OCI-LY3 (cell line): ENCODE data around the gene UNC5C.

ENCODE experiments used
- H2AFZ ChIP-seq: fragments of 200-600, 300-600 bp; shearing (Covaris generic); 2 replicates; pipeline ENCODE4 v1.6.0; 2014; ENCODE audit warnings: antibody characterized with exemption, low read depth, low read length
- H3K27ac ChIP-seq: fragments of 200-600, 300-600 bp; sonication (generic); 2 replicates; pipeline ENCODE4 v1.5.1; 2014; ENCODE audit warnings: mild to moderate bottlenecking, low read length, moderate library complexity, mixed read lengths
- H3K27me3 ChIP-seq: fragments of 200-600, 300-600 bp; sonication (generic); 2 replicates; pipeline ENCODE4 v1.6.1; 2014; ENCODE audit warnings: low read depth, low read length, mixed read lengths
- H3K36me3 ChIP-seq: fragments of 200-600, 300-600 bp; sonication (generic); replicated peaks from 2 replicates; pipeline ENCODE3; 2014; ENCODE audit warnings: low read depth, low read length, mixed read lengths
- H3K4me1 ChIP-seq: fragments of 300-600, 200-600 bp; sonication (generic); 2 replicates; pipeline ENCODE4 v1.6.1; 2014; ENCODE audit warnings: low read length, mixed read lengths
- H3K4me2 ChIP-seq: fragments of 200-600, 300-600 bp; sonication (generic); 2 replicates; pipeline ENCODE4 v1.6.1; 2014; ENCODE audit warnings: low read length, mixed read lengths
- H3K4me3 ChIP-seq: fragments of 300-600, 200-600 bp; sonication (generic); 2 replicates; pipeline ENCODE4 v1.5.1; 2014; ENCODE audit warnings: antibody characterized with exemption, mild to moderate bottlenecking, low read length, moderate library complexity
- H3K79me2 ChIP-seq: fragments of 300-600, 200-600 bp; shearing (Covaris generic); 2 replicates; pipeline ENCODE4 v1.6.1; 2014; ENCODE audit warnings: mild to moderate bottlenecking, low read length, mixed read lengths
- H3K9ac ChIP-seq: fragments of 300-600, 200-600 bp; shearing (Covaris generic); 2 replicates; pipeline ENCODE4 v1.6.0; 2014; ENCODE audit warnings: mild to moderate bottlenecking, low read length, moderate library complexity
- H3K9me3 ChIP-seq: fragments of 200-600, 300-600 bp; shearing (Covaris generic); 2 replicates; pipeline ENCODE4 v1.6.1; 2014; ENCODE audit warnings: low read length, mixed read lengths; ENCODE audit not compliant: insufficient read depth
- H4K20me1 ChIP-seq: fragments of 200-600, 300-600 bp; sonication (generic); 2 replicates; pipeline ENCODE4 v1.6.1; 2016; ENCODE audit warnings: low read length, mixed read lengths; ENCODE audit not compliant: insufficient read depth
- EZH2phosphoT487 ChIP-seq: fragments of 200-600 bp; shearing (Covaris generic); IDR thresholded peaks from 2 replicates; pipeline ENCODE4 v1.6.1; 2018; ENCODE audit warnings: antibody characterized with exemption, mixed run types, low read depth
- TF ChIP-seq, protein P1 (sequence below): fragments of 200-600, 300-600 bp; sonication (generic); IDR thresholded peaks from 2 replicates; pipeline ENCODE4 v1.5.1; 2014; ENCODE audit warnings: antibody characterized with exemption, low read length, low read depth

UNC5C gene

DNA sequence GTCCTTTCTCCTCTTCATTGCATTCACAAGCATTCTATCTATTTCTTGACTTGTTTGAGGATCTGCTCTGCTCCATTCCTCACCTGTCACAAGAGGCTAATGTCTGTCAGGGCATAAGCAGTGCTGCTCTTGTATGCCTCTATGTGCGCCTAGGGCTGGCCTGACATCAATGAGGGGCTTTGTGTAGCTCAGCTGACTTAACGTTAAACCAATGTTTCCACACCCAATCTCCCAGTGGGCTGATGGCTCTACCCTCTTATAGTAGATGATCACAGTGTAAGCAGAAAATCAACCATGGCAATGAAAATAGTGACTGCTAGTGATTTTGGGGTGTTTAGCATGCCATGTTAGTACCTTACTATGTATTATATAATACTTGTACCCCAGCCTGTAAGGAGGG lies 139.0 kb downstream of the UNC5C start:
- Histone ChIP-seq H3K36me3 (no peaks in the 10 kb centered on the region), H4K20me1 (no peaks in the 10 kb centered on the region), H2AFZ (no peak overlapping the region), H3K27me3 (no peaks in the 10 kb centered on the region), H3K4me1 (no peaks in the 10 kb centered on the region), H3K27ac (no peak overlapping the region), H3K9ac (no peak overlapping the region), H3K4me3 (no peak overlapping the region), H3K9me3 (no peaks in the 10 kb centered on the region), H3K79me2 (no peaks in the 10 kb centered on the region), H3K4me2 (no peak overlapping the region)
- no peak for TF ChIP-seq EZH2phosphoT487
- TF ChIP-seq, protein P1, sequence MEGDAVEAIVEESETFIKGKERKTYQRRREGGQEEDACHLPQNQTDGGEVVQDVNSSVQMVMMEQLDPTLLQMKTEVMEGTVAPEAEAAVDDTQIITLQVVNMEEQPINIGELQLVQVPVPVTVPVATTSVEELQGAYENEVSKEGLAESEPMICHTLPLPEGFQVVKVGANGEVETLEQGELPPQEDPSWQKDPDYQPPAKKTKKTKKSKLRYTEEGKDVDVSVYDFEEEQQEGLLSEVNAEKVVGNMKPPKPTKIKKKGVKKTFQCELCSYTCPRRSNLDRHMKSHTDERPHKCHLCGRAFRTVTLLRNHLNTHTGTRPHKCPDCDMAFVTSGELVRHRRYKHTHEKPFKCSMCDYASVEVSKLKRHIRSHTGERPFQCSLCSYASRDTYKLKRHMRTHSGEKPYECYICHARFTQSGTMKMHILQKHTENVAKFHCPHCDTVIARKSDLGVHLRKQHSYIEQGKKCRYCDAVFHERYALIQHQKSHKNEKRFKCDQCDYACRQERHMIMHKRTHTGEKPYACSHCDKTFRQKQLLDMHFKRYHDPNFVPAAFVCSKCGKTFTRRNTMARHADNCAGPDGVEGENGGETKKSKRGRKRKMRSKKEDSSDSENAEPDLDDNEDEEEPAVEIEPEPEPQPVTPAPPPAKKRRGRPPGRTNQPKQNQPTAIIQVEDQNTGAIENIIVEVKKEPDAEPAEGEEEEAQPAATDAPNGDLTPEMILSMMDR = no peak

GRCh38 chr4:95409127-95409526 lies 139.6 kb downstream of the UNC5C start:
- Histone ChIP-seq H3K27me3 (no peaks in the 10 kb centered on the region), H3K36me3 (no peaks in the 10 kb centered on the region), H3K9ac (no peak overlapping the region), H3K4me3 (no peak overlapping the region), H4K20me1 (no peaks in the 10 kb centered on the region), H3K4me2 (no peak overlapping the region), H3K9me3 (no peaks in the 10 kb centered on the region), H3K79me2 (no peaks in the 10 kb centered on the region), H3K27ac (no peak overlapping the region), H3K4me1 (no peaks in the 10 kb centered on the region), H2AFZ (no peak overlapping the region)
- no peak for TF ChIP-seq EZH2phosphoT487
- TF ChIP-seq, protein P1 = no peak

DNA sequence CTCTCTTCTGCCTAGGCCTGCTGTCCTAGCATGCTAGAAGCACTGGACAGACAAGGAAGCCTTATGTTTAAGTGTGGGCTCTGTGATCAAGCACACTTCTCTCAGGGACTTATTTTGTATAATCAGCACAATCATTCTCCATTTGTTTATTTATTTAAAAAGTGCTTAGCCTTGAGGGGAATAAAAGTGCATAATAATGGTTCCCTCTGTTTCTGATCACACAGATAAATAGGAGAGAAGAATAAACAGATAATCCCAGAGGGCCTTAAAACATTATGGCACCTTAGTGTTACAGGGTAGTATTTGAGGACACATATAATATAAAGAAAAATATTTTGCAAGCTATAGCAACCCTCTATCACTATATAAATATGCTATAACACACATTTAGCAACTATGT lies 146.5 kb downstream of the UNC5C start:
- no peak overlapping the region for H3K9ac ChIP-seq
- no peak overlapping the region for H3K4me2 ChIP-seq
- H2AFZ ChIP-seq = no peak overlapping the region
- no peaks in the 10 kb centered on the region for H3K79me2 ChIP-seq
- no peaks in the 10 kb centered on the region for H3K36me3 ChIP-seq
- no peaks in the 10 kb centered on the region for H4K20me1 ChIP-seq
- no peak overlapping the region for H3K27ac ChIP-seq
- H3K4me1 ChIP-seq = no peaks in the 10 kb centered on the region
- TF ChIP-seq, protein P1 = no peak
- TF ChIP-seq EZH2phosphoT487 = no peak
- H3K27me3 ChIP-seq = no peaks in the 10 kb centered on the region
- H3K9me3 ChIP-seq = no peaks in the 10 kb centered on the region
- no peak overlapping the region for H3K4me3 ChIP-seq

GRCh38 chr4:95398217-95398616 lies 150.6 kb downstream of the UNC5C start:
- H3K4me2 ChIP-seq = no peak overlapping the region

More at GRCh38 chr4:95398217-95398616, 150.6 kb downstream of the UNC5C start:
- H3K36me3 ChIP-seq = no peaks in the 10 kb centered on the region
- TF ChIP-seq, protein P1 = no peak
- no peak for TF ChIP-seq EZH2phosphoT487
- H3K4me3 ChIP-seq = no peak overlapping the region
- no peaks in the 10 kb centered on the region for H3K4me1 ChIP-seq
- H3K27ac ChIP-seq = no peak overlapping the region
- no peak overlapping the region for H2AFZ ChIP-seq
- no peaks in the 10 kb centered on the region for H3K9me3 ChIP-seq
- H4K20me1 ChIP-seq = no peaks in the 10 kb centered on the region
- H3K9ac ChIP-seq = no peak overlapping the region
- no peaks in the 10 kb centered on the region for H3K79me2 ChIP-seq
- H3K27me3 ChIP-seq = no peaks in the 10 kb centered on the region
